Osteoblast (primary cell): ENCODE results near the gene OTOP2. TPM values are rescaled to one million over a fixed set of nuclear protein-coding genes. Genes with fewer than 3 reads are reported as not detected.

ENCODE experiments used
- DNase-seq: peaks from one replicate; pipeline ENCODE4 v3.0.0; 2011; ENCODE audit warnings: low spot score, mixed read lengths; ENCODE audit not compliant: insufficient read length; ENCODE audit errors: missing footprints
- H2AFZ ChIP-seq: 2 replicates; pipeline ENCODE4 v1.6.0; 2011; ENCODE audit warnings: mild to moderate bottlenecking, low read length
- H3K27ac ChIP-seq: 2 replicates; pipeline ENCODE4 v1.5.1; 2011; ENCODE audit warnings: mild to moderate bottlenecking, low read depth, low read length, moderate library complexity
- H3K27me3 ChIP-seq: 2 replicates; pipeline ENCODE4 v1.6.0; 2012; ENCODE audit warnings: mild to moderate bottlenecking, control low read depth, inconsistent platforms, low read length, moderate library complexity; ENCODE audit not compliant: insufficient read depth
- H3K36me3 ChIP-seq: 2 replicates; pipeline ENCODE4 v1.5.1; 2011; ENCODE audit warnings: mild to moderate bottlenecking, low read length, control low read depth, moderate library complexity; ENCODE audit not compliant: insufficient read depth
- H3K4me1 ChIP-seq: 2 replicates; pipeline ENCODE4 v1.5.1; 2011; ENCODE audit warnings: mild to moderate bottlenecking, low read length, control low read depth, moderate library complexity; ENCODE audit not compliant: insufficient read depth
- H3K4me2 ChIP-seq: 2 replicates; pipeline ENCODE4 v1.6.0; 2011; ENCODE audit warnings: mild to moderate bottlenecking, low read length; ENCODE audit not compliant: insufficient read depth
- H3K4me3 ChIP-seq: fragments of 200-600 bp; sonication (generic); 3 replicates; pipeline ENCODE4 v1.5.1; 2012; ENCODE audit warnings: mild to moderate bottlenecking, low read length, inconsistent platforms; ENCODE audit not compliant: insufficient read depth
- H3K79me2 ChIP-seq: 2 replicates; pipeline ENCODE4 v1.6.0; 2012; ENCODE audit warnings: mild to moderate bottlenecking, low read length, control low read depth, inconsistent platforms; ENCODE audit not compliant: insufficient read depth
- H3K9me3 ChIP-seq: 2 replicates; pipeline ENCODE4 v1.5.1; 2011; ENCODE audit warnings: low read depth, low read length, control low read depth
- H4K20me1 ChIP-seq: 2 replicates; pipeline ENCODE4 v1.6.0; 2012; ENCODE audit warnings: mild to moderate bottlenecking, low read length, control low read depth; ENCODE audit not compliant: insufficient read depth
- total RNA-seq: library from RNA; depleted of rRNA; stranded (reverse); fragments of >200 nt; gene quantifications from 2 replicates; pipeline ENCODE4 v1.2.3, GENCODE V29; 2012
- TF ChIP-seq, protein P1 (sequence below): IDR thresholded peaks from 2 replicates; pipeline ENCODE4 v1.5.1; 2011; ENCODE audit warnings: mild to moderate bottlenecking, low read depth, low read length, moderate library complexity; ENCODE audit errors: extremely low read depth

OTOP2 gene
- total RNA-seq, 1 donor, result not detected

GRCh38 chr17:74881073-74881472, 43.0 kb upstream of the OTOP2 start:
- H3K79me2 ChIP-seq, result no peaks in the 10 kb centered on the region
- H3K27ac ChIP-seq, result no peak overlapping the region
- no peaks in the 10 kb centered on the region for H3K4me1 ChIP-seq
- no peak overlapping the region for H2AFZ ChIP-seq
- no peaks in the 10 kb centered on the region for H3K9me3 ChIP-seq
- H3K4me3 ChIP-seq, result no peak overlapping the region
- H3K36me3 ChIP-seq, result no peaks in the 10 kb centered on the region
- TF ChIP-seq, protein P1, sequence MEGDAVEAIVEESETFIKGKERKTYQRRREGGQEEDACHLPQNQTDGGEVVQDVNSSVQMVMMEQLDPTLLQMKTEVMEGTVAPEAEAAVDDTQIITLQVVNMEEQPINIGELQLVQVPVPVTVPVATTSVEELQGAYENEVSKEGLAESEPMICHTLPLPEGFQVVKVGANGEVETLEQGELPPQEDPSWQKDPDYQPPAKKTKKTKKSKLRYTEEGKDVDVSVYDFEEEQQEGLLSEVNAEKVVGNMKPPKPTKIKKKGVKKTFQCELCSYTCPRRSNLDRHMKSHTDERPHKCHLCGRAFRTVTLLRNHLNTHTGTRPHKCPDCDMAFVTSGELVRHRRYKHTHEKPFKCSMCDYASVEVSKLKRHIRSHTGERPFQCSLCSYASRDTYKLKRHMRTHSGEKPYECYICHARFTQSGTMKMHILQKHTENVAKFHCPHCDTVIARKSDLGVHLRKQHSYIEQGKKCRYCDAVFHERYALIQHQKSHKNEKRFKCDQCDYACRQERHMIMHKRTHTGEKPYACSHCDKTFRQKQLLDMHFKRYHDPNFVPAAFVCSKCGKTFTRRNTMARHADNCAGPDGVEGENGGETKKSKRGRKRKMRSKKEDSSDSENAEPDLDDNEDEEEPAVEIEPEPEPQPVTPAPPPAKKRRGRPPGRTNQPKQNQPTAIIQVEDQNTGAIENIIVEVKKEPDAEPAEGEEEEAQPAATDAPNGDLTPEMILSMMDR, result no peak
- H3K4me2 ChIP-seq, result no peak overlapping the region
- H4K20me1 ChIP-seq, result no peaks in the 10 kb centered on the region
- H3K27me3 ChIP-seq, result peaks cover 31% of the 10 kb centered on the region
- no peak for DNase-seq

DNA sequence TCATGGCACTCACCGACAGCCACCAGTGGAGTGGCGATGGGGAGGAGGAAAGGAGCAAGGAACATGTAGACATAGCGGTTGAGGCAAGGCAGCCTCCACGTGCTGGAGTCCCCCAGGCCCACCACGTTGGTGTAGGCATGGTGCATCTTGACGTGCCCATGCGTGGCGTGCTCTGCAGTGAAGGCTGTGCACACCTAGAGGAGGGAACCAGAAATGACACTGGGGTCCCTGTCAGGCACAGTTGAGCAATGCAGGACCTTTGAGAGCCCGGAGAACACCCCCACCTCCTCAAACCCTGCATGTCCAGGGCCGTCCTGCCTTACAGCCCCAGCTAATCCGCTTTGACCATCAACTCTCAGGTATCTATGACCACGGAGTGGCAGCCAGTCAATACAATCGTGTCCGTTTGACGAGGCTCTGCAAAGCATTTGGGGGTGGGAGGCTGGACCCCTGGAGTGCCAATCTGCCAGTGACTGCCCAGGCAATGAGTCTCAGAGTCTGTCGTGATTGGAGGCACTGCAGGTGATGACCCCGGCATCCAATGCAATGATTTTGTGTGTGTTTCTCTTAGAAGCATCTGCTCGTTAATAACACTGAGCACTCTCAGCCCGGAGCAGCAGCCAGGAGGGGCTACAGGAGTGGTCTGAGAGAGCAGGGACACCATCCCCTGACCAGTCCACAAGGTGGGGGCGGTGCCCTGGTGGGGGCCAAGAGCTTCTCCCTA, 41.4 kb upstream of the OTOP2 start:
- TF ChIP-seq, protein P1, result no peak
- no peaks in the 10 kb centered on the region for H3K79me2 ChIP-seq
- peak; percentile 58 for DNase-seq
- H3K27ac ChIP-seq, result no peak overlapping the region
- no peaks in the 10 kb centered on the region for H3K36me3 ChIP-seq
- H3K4me2 ChIP-seq, result no peak overlapping the region
- H3K4me1 ChIP-seq, result no peaks in the 10 kb centered on the region
- H3K27me3 ChIP-seq, result peaks cover 31% of the 10 kb centered on the region
- no peaks in the 10 kb centered on the region for H3K9me3 ChIP-seq
- no peaks in the 10 kb centered on the region for H4K20me1 ChIP-seq
- no peak overlapping the region for H3K4me3 ChIP-seq
- H2AFZ ChIP-seq, result no peak overlapping the region

GRCh38 chr17:74883241-74883745, 40.8 kb upstream of the OTOP2 start:
- TF ChIP-seq, protein P1, result no peak
- Histone ChIP-seq H3K9me3 (no peaks in the 10 kb centered on the region), H2AFZ (no peak overlapping the region), H4K20me1 (no peaks in the 10 kb centered on the region), H3K4me2 (no peak overlapping the region), H3K4me1 (no peaks in the 10 kb centered on the region), H3K79me2 (no peaks in the 10 kb centered on the region), H3K4me3 (no peak overlapping the region), H3K27ac (no peak overlapping the region), H3K27me3 (peaks cover 32% of the 10 kb centered on the region), H3K36me3 (no peaks in the 10 kb centered on the region)
- DNase-seq, result peak; percentile 30

DNA sequence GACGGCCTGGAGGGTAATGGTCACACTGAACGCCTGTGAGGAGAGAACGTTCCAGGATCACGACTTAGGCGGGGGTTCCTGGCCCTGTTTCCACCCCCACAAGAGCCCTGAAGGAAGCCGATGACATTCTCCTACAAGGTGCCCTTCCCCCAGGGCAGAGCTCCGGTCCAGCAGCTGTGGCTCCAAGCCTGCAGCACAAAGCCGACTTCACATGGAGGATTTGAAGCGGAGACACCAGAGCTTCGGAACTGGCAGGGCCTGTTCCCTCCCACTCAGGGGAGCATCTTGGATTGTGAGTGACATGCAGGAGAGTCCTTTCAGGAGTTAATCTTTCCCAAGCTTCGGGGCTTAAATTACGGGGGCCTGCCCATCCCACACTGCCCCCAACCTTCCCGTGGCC, 35.6 kb upstream of the OTOP2 start:
- TF ChIP-seq, protein P1, result no peak
- no peaks in the 10 kb centered on the region for H4K20me1 ChIP-seq
- H3K4me3 ChIP-seq, result no peak overlapping the region
- H3K27me3 ChIP-seq, result peaks cover 40% of the 10 kb centered on the region
- H3K27ac ChIP-seq, result no peak overlapping the region
- H3K4me1 ChIP-seq, result no peaks in the 10 kb centered on the region
- no peak overlapping the region for H3K4me2 ChIP-seq
- no peaks in the 10 kb centered on the region for H3K79me2 ChIP-seq
- no peaks in the 10 kb centered on the region for H3K36me3 ChIP-seq
- no peaks in the 10 kb centered on the region for H3K9me3 ChIP-seq
- DNase-seq, result peak; percentile 78
- no peak overlapping the region for H2AFZ ChIP-seq
